HepG2 (cell line): ENCODE data around the gene HOXA10. TPM values are rescaled to one million over a fixed set of nuclear protein-coding genes. Genes with fewer than 3 reads are reported as not detected.

Source experiments
- ATF7-NPFF ChIP-seq: sonication (generic); formaldehyde crosslinking; IDR thresholded peaks from 2 replicates; pipeline ENCODE4 v1.8.1; 2023; ENCODE audit warnings: mild to moderate bottlenecking, low read depth, missing genetic modification reagents, moderate library complexity
- ELF4 ChIP-seq: sonication (generic); formaldehyde crosslinking; IDR thresholded peaks from 2 replicates; pipeline ENCODE4 v1.5.0; 2020; ENCODE audit warnings: missing genetic modification reagents, mild to moderate bottlenecking, moderate library complexity, borderline replicate concordance
- FOSL1 ChIP-seq: sonication (generic); formaldehyde crosslinking; IDR thresholded peaks from 2 replicates; pipeline ENCODE4 v1.9.0; 2021; ENCODE audit warnings: missing genetic modification reagents, borderline replicate concordance
- GATA4 ChIP-seq: sonication (generic); IDR thresholded peaks from 2 replicates; pipeline ENCODE4 v1.6.1; 2016; ENCODE audit warnings: antibody characterized with exemption, low read depth, borderline replicate concordance
- IKZF5 ChIP-seq: IDR thresholded peaks from 2 replicates; pipeline ENCODE4 v1.6.1; 2018; ENCODE audit warnings: missing genetic modification reagents, mild to moderate bottlenecking, missing compliant biosample characterization
- KDM6A ChIP-seq: IDR thresholded peaks from 2 replicates; pipeline ENCODE4 v1.6.1; 2016; ENCODE audit warnings: low read depth
- MED1 ChIP-seq: sonication (generic); formaldehyde crosslinking; IDR thresholded peaks from 2 replicates; pipeline ENCODE4 v1.4.0; 2020; ENCODE audit warnings: missing genetic modification reagents
- MED8 ChIP-seq: sonication (generic); formaldehyde crosslinking; IDR thresholded peaks from 2 replicates; pipeline ENCODE4 v1.8.1; 2023; ENCODE audit warnings: mild to moderate bottlenecking, missing genetic modification reagents; ENCODE audit not compliant: insufficient replicate concordance
- MEIS2 ChIP-seq: sonication (generic); formaldehyde crosslinking; IDR thresholded peaks from 2 replicates; pipeline ENCODE4 v1.9.0; 2021; ENCODE audit warnings: mild to moderate bottlenecking, missing genetic modification reagents
- NAIF1 ChIP-seq: sonication (generic); formaldehyde crosslinking; IDR thresholded peaks from 2 replicates; pipeline ENCODE4 v1.5.0; 2020; ENCODE audit warnings: mild to moderate bottlenecking, missing genetic modification reagents, borderline replicate concordance
- SP4 ChIP-seq: sonication (generic); formaldehyde crosslinking; IDR thresholded peaks from 2 replicates; pipeline ENCODE4 v1.8.1; 2023; ENCODE audit warnings: mild to moderate bottlenecking, missing genetic modification reagents
- TAF15 ChIP-seq: fragments of 200-400 bp; formaldehyde crosslinking; IDR thresholded peaks from one replicate; pipeline ENCODE4 v1.6.1; 2018; ENCODE audit warnings: mild to moderate bottlenecking, low read depth, low read length; ENCODE audit not compliant: poor library complexity, severe bottlenecking
- TSC22D2 ChIP-seq: sonication (generic); formaldehyde crosslinking; IDR thresholded peaks from 2 replicates; pipeline ENCODE4 v1.5.1; 2020; ENCODE audit warnings: missing genetic modification reagents, mild to moderate bottlenecking, borderline replicate concordance
- ZBTB38 ChIP-seq: sonication (generic); formaldehyde crosslinking; IDR thresholded peaks from 2 replicates; pipeline ENCODE4 v1.5.1; 2020; ENCODE audit warnings: mild to moderate bottlenecking, missing genetic modification reagents
- ZFX ChIP-seq: sonication (generic); formaldehyde crosslinking; IDR thresholded peaks from 2 replicates; pipeline ENCODE4 v1.4.0; 2020; ENCODE audit warnings: mild to moderate bottlenecking, low read depth, missing genetic modification reagents, moderate library complexity
- ZNF121 ChIP-seq: sonication (generic); formaldehyde crosslinking; IDR thresholded peaks from 2 replicates; pipeline ENCODE4 v1.5.0; 2020; ENCODE audit warnings: mild to moderate bottlenecking, missing genetic modification reagents
- ZNF17 ChIP-seq: sonication (generic); formaldehyde crosslinking; IDR thresholded peaks from 2 replicates; pipeline ENCODE4 v1.5.0; 2020; ENCODE audit warnings: mild to moderate bottlenecking, missing genetic modification reagents
- ZNF280B ChIP-seq: sonication (generic); formaldehyde crosslinking; IDR thresholded peaks from 2 replicates; pipeline ENCODE4 v1.5.0; 2020; ENCODE audit warnings: missing genetic modification reagents, mild to moderate bottlenecking, borderline replicate concordance
- ZNF3 ChIP-seq: IDR thresholded peaks from 2 replicates; pipeline ENCODE4 v1.7.0; 2017; ENCODE audit warnings: inconsistent platforms
- ZNF343 ChIP-seq: sonication (generic); formaldehyde crosslinking; IDR thresholded peaks from 2 replicates; pipeline ENCODE4 v1.4.0; 2020; ENCODE audit warnings: mild to moderate bottlenecking, missing genetic modification reagents
- ZNF782 ChIP-seq: sonication (generic); formaldehyde crosslinking; IDR thresholded peaks from 2 replicates; pipeline ENCODE4 v1.4.0; 2020; ENCODE audit warnings: missing genetic modification reagents, mild to moderate bottlenecking, borderline replicate concordance
- ZNF784 ChIP-seq: sonication (generic); formaldehyde crosslinking; IDR thresholded peaks from 2 replicates; pipeline ENCODE4 v1.5.1; 2020; ENCODE audit warnings: missing genetic modification reagents, mild to moderate bottlenecking, borderline replicate concordance
- polyA plus RNA-seq, 8 experiments: library from polyadenylated mRNA; depleted of rRNA in 3 of 8; stranded (reverse) in 7 of 8; unstranded in 1 of 8; fragments of >200 nt; fragmentation: Illumina TruSeq in 4 of 8; extraction: Trizol in 4 of 8; gene quantifications; 2 replicates each; pipeline versions ENCODE4 v1.2.1 to v1.2.3, GENCODE V29; 2011 to 2016; ENCODE audit warnings: low read depth in 4 of 8, missing spikeins in 1 of 8, mixed read lengths in 1 of 8; ENCODE audit not compliant: insufficient read depth in 1 of 8
- total RNA-seq, 5 experiments: library from RNA; depleted of rRNA; stranded (reverse); fragments of >200 nt; fragmentation: Illumina TruSeq; extraction: Trizol; gene quantifications; 2 replicates each; pipeline ENCODE4 v1.2.3, GENCODE V29; 2016; ENCODE audit warnings: low read depth in 1 of 5
- TF ChIP-seq, protein P1 (sequence below): sonication (generic); formaldehyde crosslinking; IDR thresholded peaks from 2 replicates; pipeline ENCODE4 v1.5.0; 2020; ENCODE audit warnings: missing genetic modification reagents, mild to moderate bottlenecking, borderline replicate concordance
- TF ChIP-seq, protein P2 (sequence below): sonication (generic); formaldehyde crosslinking; conservative IDR thresholded peaks from 2 replicates; pipeline ENCODE4 v1.8.0; 2022; ENCODE audit warnings: mild to moderate bottlenecking, moderate library complexity, missing genetic modification reagents

HOXA10 gene
- total and polyA plus RNA-seq, 2 of the 13 experiments (the other 11 are each of a cell fraction or from before 2014, with no cell fraction given): not detected

- TF ChIP-seq TAF15 (no peak), KDM6A (CRISPR knock-in tag) (no peak), MED1 (CRISPR knock-in tag) (peak; percentile 36; the same call in 1 of the 2 replicates), ZFX (CRISPR knock-in tag) (peak; percentile 62), ZNF3 (CRISPR knock-in tag) (no peak), IKZF5 (CRISPR knock-in tag) (no peak), MEIS2 (CRISPR knock-in tag) (no peak), ATF7-NPFF (0 out of 2 replicates have a peak, but pooled peaks have one; percentile 23), ZNF17 (CRISPR knock-in tag) (no peak), ZBTB38 (CRISPR knock-in tag) (peak; percentile 38; the same call in 1 of the 2 replicates), ZNF782 (no peak), NAIF1 (no peak), ELF4 (no peak), MED8 (CRISPR knock-in tag) (no peak), FOSL1 (CRISPR knock-in tag) (no peak), ZNF343 (CRISPR knock-in tag) (no peak), TSC22D2 (no peak), ZNF280B (CRISPR knock-in tag) (no peak), ZNF784 (CRISPR knock-in tag) (no peak; the same call in 1 of the 2 replicates), ZNF121 (no peak), SP4 (CRISPR knock-in tag) (no peak), GATA4 (no peak)
- TF ChIP-seq, protein P1, sequence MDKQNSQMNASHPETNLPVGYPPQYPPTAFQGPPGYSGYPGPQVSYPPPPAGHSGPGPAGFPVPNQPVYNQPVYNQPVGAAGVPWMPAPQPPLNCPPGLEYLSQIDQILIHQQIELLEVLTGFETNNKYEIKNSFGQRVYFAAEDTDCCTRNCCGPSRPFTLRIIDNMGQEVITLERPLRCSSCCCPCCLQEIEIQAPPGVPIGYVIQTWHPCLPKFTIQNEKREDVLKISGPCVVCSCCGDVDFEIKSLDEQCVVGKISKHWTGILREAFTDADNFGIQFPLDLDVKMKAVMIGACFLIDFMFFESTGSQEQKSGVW (CRISPR knock-in tag): no peak
- TF ChIP-seq, protein P2, sequence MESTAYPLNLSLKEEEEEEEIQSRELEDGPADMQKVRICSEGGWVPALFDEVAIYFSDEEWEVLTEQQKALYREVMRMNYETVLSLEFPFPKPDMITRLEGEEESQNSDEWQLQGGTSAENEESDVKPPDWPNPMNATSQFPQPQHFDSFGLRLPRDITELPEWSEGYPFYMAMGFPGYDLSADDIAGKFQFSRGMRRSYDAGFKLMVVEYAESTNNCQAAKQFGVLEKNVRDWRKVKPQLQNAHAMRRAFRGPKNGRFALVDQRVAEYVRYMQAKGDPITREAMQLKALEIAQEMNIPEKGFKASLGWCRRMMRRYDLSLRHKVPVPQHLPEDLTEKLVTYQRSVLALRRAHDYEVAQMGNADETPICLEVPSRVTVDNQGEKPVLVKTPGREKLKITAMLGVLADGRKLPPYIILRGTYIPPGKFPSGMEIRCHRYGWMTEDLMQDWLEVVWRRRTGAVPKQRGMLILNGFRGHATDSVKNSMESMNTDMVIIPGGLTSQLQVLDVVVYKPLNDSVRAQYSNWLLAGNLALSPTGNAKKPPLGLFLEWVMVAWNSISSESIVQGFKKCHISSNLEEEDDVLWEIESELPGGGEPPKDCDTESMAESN (CRISPR knock-in tag): peak; percentile 9; the same call in 1 of the 2 replicates
These were observed 44.2 kb downstream of the HOXA10 start (continued) for GRCh38 chr7:27129729-27130539.
